Mesenchymal stem cell (in vitro differentiated cells and primary cell): ENCODE measurements around the gene PCED1B.

ENCODE experiments used
- DNase-seq: peaks from one replicate; pipeline ENCODE4 v3.0.0-alpha.2; 2013
- H2AFZ ChIP-seq: one replicate; pipeline ENCODE4 v1.6.1; 2013; ENCODE audit warnings: low read depth, mild to moderate bottlenecking, control low read depth, inconsistent platforms, low read length, moderate library complexity
- H2AK5ac ChIP-seq: 2 replicates; pipeline ENCODE4 v1.6.1; 2013; ENCODE audit warnings: low read length, moderate library complexity, mild to moderate bottlenecking, inconsistent platforms; ENCODE audit not compliant: severe bottlenecking
- H2BK120ac ChIP-seq: one replicate; pipeline ENCODE4 v1.6.1; 2013; ENCODE audit warnings: low read depth, mild to moderate bottlenecking, inconsistent platforms, low read length, moderate library complexity
- H2BK12ac ChIP-seq, 2 experiments: one replicate each; pipeline ENCODE4 v1.6.1; 2013; ENCODE audit warnings: inconsistent platforms in 2 of 2, low read length in 2 of 2, mild to moderate bottlenecking in 2 of 2, moderate library complexity in 2 of 2, control low read depth in 1 of 2
- H2BK15ac ChIP-seq: one replicate; pipeline ENCODE4 v1.6.1; 2013; ENCODE audit warnings: mild to moderate bottlenecking, low read depth, inconsistent platforms; ENCODE audit not compliant: poor library complexity, severe bottlenecking
- H2BK5ac ChIP-seq: 2 replicates; pipeline ENCODE4 v1.6.1; 2013; ENCODE audit warnings: low read depth, mild to moderate bottlenecking, low read length, control low read depth, inconsistent platforms; ENCODE audit not compliant: poor library complexity, severe bottlenecking
- H3K14ac ChIP-seq, 2 experiments: one replicate each; pipeline ENCODE4 v1.6.1; 2013; ENCODE audit warnings: inconsistent platforms in 2 of 2, low read length in 2 of 2, control low read depth in 1 of 2, mild to moderate bottlenecking in 1 of 2, moderate library complexity in 1 of 2
- H3K18ac ChIP-seq, 2 experiments: one replicate each; pipeline ENCODE4 v1.6.1; 2013; ENCODE audit warnings: inconsistent platforms in 2 of 2, low read length in 2 of 2, control low read depth in 1 of 2, low read depth in 1 of 2, mild to moderate bottlenecking in 1 of 2
- H3K23ac ChIP-seq, 2 experiments: one replicate each; pipeline ENCODE4 v1.6.1; 2013; ENCODE audit warnings: inconsistent platforms in 2 of 2, low read length in 2 of 2, mild to moderate bottlenecking in 2 of 2, moderate library complexity in 2 of 2, control low read depth in 1 of 2
- H3K27ac ChIP-seq: 2 replicates; pipeline ENCODE4 v1.5.1; 2013; ENCODE audit warnings: mild to moderate bottlenecking, moderate library complexity, low read length, control low read depth, inconsistent platforms; ENCODE audit not compliant: poor library complexity, severe bottlenecking
- H3K27me3 ChIP-seq, 2 experiments: 2 replicates each; pipeline versions ENCODE4 v1.6.1 to v1.7.0; 2013; ENCODE audit warnings: low read length in 2 of 2, mild to moderate bottlenecking in 2 of 2, moderate library complexity in 2 of 2, control low read depth in 1 of 2, inconsistent platforms in 1 of 2; ENCODE audit not compliant: control insufficient read depth in 1 of 2, insufficient read depth in 1 of 2
- H3K36me3 ChIP-seq, 2 experiments: 2 replicates each; pipeline versions ENCODE4 v1.6.1 to v1.7.0; 2013; ENCODE audit warnings: low read length in 2 of 2, control low read depth in 1 of 2, inconsistent platforms in 1 of 2, low read depth in 1 of 2, mild to moderate bottlenecking in 1 of 2; ENCODE audit not compliant: insufficient read depth in 2 of 2, control insufficient read depth in 1 of 2
- H3K4ac ChIP-seq, 2 experiments: one replicate each; pipeline ENCODE4 v1.6.1; 2013; ENCODE audit warnings: inconsistent platforms in 2 of 2, low read length in 2 of 2, mild to moderate bottlenecking in 2 of 2, moderate library complexity in 2 of 2, control low read depth in 1 of 2, low read depth in 1 of 2
- H3K4me1 ChIP-seq: 2 replicates; pipeline ENCODE4 v1.6.1; 2013; ENCODE audit warnings: low read depth, low read length, control low read depth; ENCODE audit not compliant: control insufficient read depth, insufficient read depth
- H3K4me2 ChIP-seq: 2 replicates; pipeline ENCODE4 v1.6.1; 2013; ENCODE audit warnings: low read length, mild to moderate bottlenecking, inconsistent platforms; ENCODE audit not compliant: poor library complexity, severe bottlenecking
- H3K4me3 ChIP-seq, 2 experiments: 2 replicates each; pipeline versions ENCODE4 v1.5.1 to v1.7.0; 2013; ENCODE audit warnings: low read length in 2 of 2, mild to moderate bottlenecking in 2 of 2, control low read depth in 1 of 2, low read depth in 1 of 2; ENCODE audit not compliant: insufficient read depth in 1 of 2
- H3K79me1 ChIP-seq: replicated peaks from 2 replicates; pipeline ENCODE4 v1.6.1; 2013; ENCODE audit warnings: mild to moderate bottlenecking, control low read depth, low read length, inconsistent platforms; ENCODE audit not compliant: poor library complexity, severe bottlenecking
- H3K9ac ChIP-seq: 2 replicates; pipeline ENCODE4 v1.7.0; 2013; ENCODE audit warnings: mild to moderate bottlenecking, low read length, moderate library complexity
- H3K9me3 ChIP-seq: 2 replicates; pipeline ENCODE4 v1.7.0; 2013; ENCODE audit warnings: mild to moderate bottlenecking, low read length; ENCODE audit not compliant: control insufficient read depth
- H4K8ac ChIP-seq: one replicate; pipeline ENCODE4 v1.6.1; 2013; ENCODE audit warnings: inconsistent platforms, mild to moderate bottlenecking, low read length, moderate library complexity
- H4K91ac ChIP-seq: one replicate; pipeline ENCODE4 v1.6.1; 2013; ENCODE audit warnings: mild to moderate bottlenecking, low read length, inconsistent platforms
- WGBS: methylation state at CpG from one replicate; pipeline ENCODE4 v1.1.7; 2013; ENCODE audit warnings: mixed read lengths; 5-methylcytosine and 5-hydroxymethylcytosine counted together

Gene PCED1B

GRCh38 chr12:47107446-47107845 lies 28.0 kb downstream of the PCED1B start:
- Histone ChIP-seq H3K14ac (no peak overlapping the region), H3K18ac (no peak overlapping the region), H2AFZ (no peak overlapping the region), H3K79me1 (no peaks in the 10 kb centered on the region), H4K8ac (no peak overlapping the region), H4K91ac (no peak overlapping the region), H3K4me2 (no peak overlapping the region), H3K23ac (peak overlapping the region in 1 of 2 experiments; percentile 68), H3K9me3 (no peaks in the 10 kb centered on the region), H2AK5ac (peak overlapping the region; percentile 69), H2BK15ac (no peak overlapping the region), H3K4me3 (no peak overlapping the region), H3K36me3 (no peaks in the 10 kb centered on the region), H3K27ac (no peak overlapping the region), H3K4ac (no peak overlapping the region), H2BK12ac (peak overlapping the region in 1 of 2 experiments; percentile 69), H3K27me3 (no peaks in the 10 kb centered on the region), H2BK5ac (no peak overlapping the region), H3K4me1 (peaks cover 1% of the 10 kb centered on the region), H2BK120ac (no peak overlapping the region), H3K9ac (no peak overlapping the region)
- no peak for DNase-seq
- WGBS: 91% methylated on average over 2 of the region's 3 CpGs

- Histone ChIP-seq H2BK5ac (no peak overlapping the region), H2BK120ac (no peak overlapping the region), H2BK15ac (no peak overlapping the region), H3K23ac (no peak overlapping the region), H3K9me3 (no peaks in the 10 kb centered on the region), H3K9ac (no peak overlapping the region), H3K36me3 (no peaks in the 10 kb centered on the region), H3K4ac (no peak overlapping the region), H3K27me3 (no peaks in the 10 kb centered on the region), H3K79me1 (no peaks in the 10 kb centered on the region), H4K8ac (no peak overlapping the region), H3K18ac (no peak overlapping the region), H3K14ac (no peak overlapping the region), H3K4me3 (no peak overlapping the region), H3K27ac (no peak overlapping the region), H3K4me1 (peaks cover 1% of the 10 kb centered on the region), H2AFZ (no peak overlapping the region), H3K4me2 (no peak overlapping the region), H2AK5ac (no peak overlapping the region), H2BK12ac (no peak overlapping the region), H4K91ac (no peak overlapping the region)
- DNase-seq: no peak
Measured at GRCh38 chr12:47107926-47108325, 28.5 kb downstream of the PCED1B start.

GRCh38 chr12:47110011-47110541 lies 30.7 kb downstream of the PCED1B start:
- no peak for DNase-seq
- no peak overlapping the region for H3K14ac ChIP-seq
- no peaks in the 10 kb centered on the region for H3K9me3 ChIP-seq
- no peak overlapping the region for H2AK5ac ChIP-seq
- no peak overlapping the region for H2BK15ac ChIP-seq
- H3K27me3 ChIP-seq: no peaks in the 10 kb centered on the region
- no peak overlapping the region for H3K4me3 ChIP-seq
- no peak overlapping the region for H2AFZ ChIP-seq
- H3K4ac ChIP-seq: no peak overlapping the region
- H4K8ac ChIP-seq: no peak overlapping the region
- no peak overlapping the region for H2BK120ac ChIP-seq
- H3K4me1 ChIP-seq: no peaks in the 10 kb centered on the region
- WGBS: no CpG with 5 or more reads among the region's 2 CpGs
- no peak overlapping the region for H4K91ac ChIP-seq
- no peak overlapping the region for H2BK5ac ChIP-seq
- no peak overlapping the region for H3K18ac ChIP-seq
- no peak overlapping the region for H3K4me2 ChIP-seq
- no peak overlapping the region for H3K23ac ChIP-seq
- no peaks in the 10 kb centered on the region for H3K36me3 ChIP-seq
- H3K27ac ChIP-seq: no peak overlapping the region
- no peak overlapping the region for H3K9ac ChIP-seq
- H3K79me1 ChIP-seq: no peaks in the 10 kb centered on the region
- H2BK12ac ChIP-seq: no peak overlapping the region

- Histone ChIP-seq H3K4ac (no peak overlapping the region), H3K23ac (peak overlapping the region in 1 of 2 experiments; percentile 40), H2BK120ac (no peak overlapping the region), H4K8ac (no peak overlapping the region), H4K91ac (no peak overlapping the region), H3K9me3 (no peaks in the 10 kb centered on the region), H3K14ac (no peak overlapping the region), H3K27ac (no peak overlapping the region), H2AK5ac (no peak overlapping the region), H3K79me1 (no peaks in the 10 kb centered on the region), H2BK12ac (peak overlapping the region in 1 of 2 experiments; percentile 56), H3K4me1 (no peaks in the 10 kb centered on the region), H2BK15ac (no peak overlapping the region), H3K4me2 (no peak overlapping the region), H3K27me3 (no peaks in the 10 kb centered on the region), H2AFZ (no peak overlapping the region), H3K36me3 (no peaks in the 10 kb centered on the region), H3K18ac (no peak overlapping the region), H3K9ac (no peak overlapping the region), H3K4me3 (no peak overlapping the region), H2BK5ac (no peak overlapping the region)
- DNase-seq: no peak
- WGBS: 86% methylated on average over 2 of the region's 2 CpGs
Measured at GRCh38 chr12:47110718-47111391, 31.4 kb downstream of the PCED1B start.
